GM18867 (cell line): ENCODE measurements around the gene SPRED3.

Source experiments
- ATAC-seq: cut with Tn5 transposase; IDR thresholded peaks from one replicate; pipeline ENCODE4 v1.9.1; 2021; ENCODE audit warnings: mild to moderate bottlenecking, moderate library complexity; ENCODE audit not compliant: unreplicated experiment

The SPRED3 gene

DNA sequence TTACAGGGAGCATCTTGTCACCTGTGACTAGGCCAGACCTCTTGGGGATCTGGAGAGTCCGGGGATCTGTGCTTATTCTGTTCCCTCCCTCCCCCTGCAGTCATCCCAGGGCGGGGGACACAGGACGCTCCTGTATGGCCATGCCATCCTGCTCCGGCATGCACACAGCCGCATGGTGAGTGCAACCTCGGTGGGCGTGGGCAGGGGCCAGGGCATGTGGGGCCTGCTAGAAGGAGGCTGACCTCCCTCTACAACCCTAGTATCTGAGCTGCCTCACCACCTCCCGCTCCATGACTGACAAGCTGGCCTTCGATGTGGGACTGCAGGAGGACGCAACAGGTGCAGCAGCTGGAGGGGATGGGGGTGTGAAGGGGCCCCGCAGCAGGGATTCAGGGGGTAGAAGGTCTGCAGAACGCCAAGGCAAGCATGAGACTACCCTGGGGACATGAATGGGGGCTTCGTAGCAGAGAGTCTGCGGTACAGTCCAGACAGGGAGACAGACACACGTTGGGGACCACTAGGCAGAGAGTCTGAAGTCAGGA is 55.0 kb downstream of the SPRED3 start:
- no peak for ATAC-seq

DNA sequence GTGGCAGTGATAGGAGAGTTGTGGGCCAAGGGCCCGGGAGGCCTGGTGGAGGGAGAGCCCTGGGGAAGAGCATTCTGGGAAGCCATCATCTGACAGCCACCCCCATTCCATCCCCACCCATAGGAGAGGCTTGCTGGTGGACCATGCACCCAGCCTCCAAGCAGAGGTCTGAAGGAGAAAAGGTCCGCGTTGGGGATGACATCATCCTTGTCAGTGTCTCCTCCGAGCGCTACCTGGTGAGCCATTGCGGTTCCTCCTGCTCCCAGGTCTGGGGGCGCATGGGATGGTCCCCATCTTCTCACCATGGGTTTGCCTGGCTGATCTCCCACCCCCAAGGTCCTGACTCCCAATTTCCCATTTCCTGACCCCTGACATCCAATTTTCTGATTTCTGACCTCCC is 55.5 kb downstream of the SPRED3 start:
- ATAC-seq = no peak

DNA sequence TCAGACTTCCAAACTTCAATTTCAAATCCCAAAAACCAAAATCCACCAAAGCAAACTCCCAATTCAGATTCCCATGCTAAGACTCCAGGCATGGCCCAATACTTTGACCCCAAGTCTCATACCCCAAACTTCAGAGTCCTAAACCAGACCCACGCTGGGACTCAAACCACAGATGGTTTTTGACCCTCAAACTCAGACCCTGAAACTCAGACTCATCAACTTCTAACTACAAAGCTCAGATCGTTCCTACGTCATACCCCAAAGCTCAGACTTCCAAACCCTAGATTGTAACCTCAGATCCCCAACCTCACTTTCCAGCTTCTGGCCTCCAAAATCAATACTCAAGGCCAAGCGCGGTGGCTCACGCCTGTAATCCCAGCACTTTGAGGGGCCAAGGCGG is 56.9 kb downstream of the SPRED3 start:
- no peak for ATAC-seq

DNA sequence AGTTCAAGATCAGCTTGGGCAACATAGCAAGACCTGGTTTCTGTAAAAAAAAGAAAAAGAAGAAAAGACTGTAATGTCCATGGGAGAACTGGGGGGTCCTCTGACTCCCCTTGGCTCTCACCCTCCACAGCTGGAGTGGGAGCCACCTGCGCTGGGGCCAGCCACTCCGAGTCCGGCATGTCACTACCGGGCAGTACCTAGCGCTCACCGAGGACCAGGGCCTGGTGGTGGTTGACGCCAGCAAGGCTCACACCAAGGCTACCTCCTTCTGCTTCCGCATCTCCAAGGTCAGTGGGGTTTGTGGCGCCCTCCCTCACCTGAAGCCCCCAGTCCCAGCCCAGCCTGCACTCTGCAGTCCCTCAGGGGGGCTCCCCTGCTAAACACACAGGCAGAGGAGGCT is 59.7 kb downstream of the SPRED3 start:
- no peak for ATAC-seq
